ENCODE results near the gene BMF.

BMF gene

GRCh38 chr15:40069178-40070165 is 39.2 kb downstream of the BMF start:
- DNase-seq (ENCODE audit: insufficient read length, low spot score) (no peak), FAIRE-seq (no peak)

DNA sequence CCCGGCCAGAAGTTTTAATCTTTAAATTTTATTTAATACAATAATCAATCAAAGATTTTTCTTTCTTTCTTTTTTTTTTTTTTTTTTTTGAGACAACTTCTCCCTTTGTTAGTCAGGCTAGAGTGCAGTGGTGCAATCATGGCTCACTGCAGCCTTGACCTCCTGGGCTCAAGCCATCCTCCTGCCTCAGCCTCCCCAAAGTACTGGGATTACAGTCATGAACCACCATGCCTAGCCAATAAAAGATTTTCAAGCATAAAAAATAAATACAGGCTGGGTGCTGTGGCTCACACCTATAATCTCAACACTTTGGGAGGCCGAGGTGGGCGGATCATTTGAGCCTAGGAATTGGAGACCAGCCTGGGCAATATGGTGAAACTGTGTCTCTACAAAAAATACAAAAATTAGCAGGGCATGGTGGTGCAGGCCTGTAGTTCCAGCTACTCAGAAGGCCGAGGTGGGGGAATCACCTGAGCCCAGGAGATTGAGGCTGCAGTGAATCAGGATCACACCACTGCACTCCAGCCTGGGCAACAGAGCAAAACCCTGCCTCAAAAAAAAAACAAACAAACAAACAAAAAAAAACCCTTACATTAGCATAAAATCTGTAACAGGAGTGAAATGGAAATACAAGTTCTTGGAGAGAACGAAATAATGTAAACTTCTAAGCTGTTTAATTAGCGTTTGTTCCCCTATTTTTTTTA is 40.6 kb downstream of the BMF start:
- FAIRE-seq (no peak), DNase-seq (ENCODE audit: insufficient read length, low spot score) (no peak)

- DNase-seq (ENCODE audit: insufficient read length, low spot score), result no peak
- FAIRE-seq, result no peak
Observed at GRCh38 chr15:40066589-40066988, 42.1 kb downstream of the BMF start.

GRCh38 chr15:40065166-40065565 is 43.5 kb downstream of the BMF start:
- DNase-seq (ENCODE audit: insufficient read length, low spot score) (no peak), FAIRE-seq (no peak)

DNA sequence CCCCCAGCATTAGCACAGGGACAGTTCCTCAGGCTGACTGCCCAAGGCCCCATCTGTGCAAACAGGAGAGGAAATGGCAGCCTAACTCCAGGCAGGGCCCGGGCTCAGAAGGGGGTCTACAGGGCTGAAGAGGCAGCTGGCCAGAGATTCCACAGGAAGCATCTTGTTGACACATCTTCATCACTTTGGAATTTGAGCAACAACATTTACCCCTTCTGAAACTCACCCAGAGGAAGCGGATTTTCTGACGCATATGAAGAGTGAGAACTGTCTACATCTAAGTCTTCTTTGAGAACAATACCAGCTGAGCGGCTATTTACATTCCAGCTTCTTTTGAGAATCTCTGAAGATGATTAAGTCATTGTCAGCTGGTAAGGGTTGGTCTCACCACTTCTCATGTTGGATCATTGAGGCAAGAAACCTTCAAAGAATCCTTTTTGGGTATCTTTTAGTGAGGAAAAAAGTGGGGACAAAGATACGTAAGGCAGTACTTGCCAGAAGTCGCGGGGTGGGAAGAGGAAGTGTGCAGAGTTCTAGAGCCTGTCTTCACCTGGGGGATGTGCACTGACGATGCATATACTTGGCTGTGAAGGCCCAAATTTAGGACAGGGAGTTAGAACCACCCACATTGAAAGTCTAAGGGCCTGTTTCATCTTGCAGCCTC is 44.3 kb downstream of the BMF start:
- DNase-seq (ENCODE audit: insufficient read length, low spot score) (peak; percentile 41), FAIRE-seq (peak; percentile 58)

DNA sequence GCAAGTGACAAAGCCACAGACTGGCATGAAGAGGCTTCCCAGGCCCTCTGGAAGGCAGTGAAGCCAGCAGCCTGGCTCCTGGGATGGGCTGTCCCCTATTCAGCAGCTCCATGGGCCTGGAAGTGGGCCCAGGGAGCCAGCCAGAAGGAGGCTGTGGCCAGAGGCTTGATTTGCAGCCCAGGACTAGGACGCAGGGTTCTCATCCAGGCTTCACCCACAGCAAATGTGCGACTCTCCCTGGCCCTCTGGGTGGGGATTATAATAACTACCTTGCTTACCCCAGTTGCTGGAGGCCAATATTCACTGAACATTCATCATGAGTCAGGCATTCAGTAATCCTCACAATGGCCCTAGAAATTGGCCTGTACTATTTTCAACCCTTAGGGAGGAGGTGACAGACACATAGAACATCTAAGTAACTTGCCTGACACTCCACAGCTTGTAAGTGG is 45.1 kb downstream of the BMF start:
- DNase-seq (ENCODE audit: insufficient read length, low spot score) (no peak), FAIRE-seq (no peak)

- FAIRE-seq (no peak), DNase-seq (ENCODE audit: insufficient read length, low spot score) (no peak)
Observed at GRCh38 chr15:40062816-40063562, 45.7 kb downstream of the BMF start.

DNA sequence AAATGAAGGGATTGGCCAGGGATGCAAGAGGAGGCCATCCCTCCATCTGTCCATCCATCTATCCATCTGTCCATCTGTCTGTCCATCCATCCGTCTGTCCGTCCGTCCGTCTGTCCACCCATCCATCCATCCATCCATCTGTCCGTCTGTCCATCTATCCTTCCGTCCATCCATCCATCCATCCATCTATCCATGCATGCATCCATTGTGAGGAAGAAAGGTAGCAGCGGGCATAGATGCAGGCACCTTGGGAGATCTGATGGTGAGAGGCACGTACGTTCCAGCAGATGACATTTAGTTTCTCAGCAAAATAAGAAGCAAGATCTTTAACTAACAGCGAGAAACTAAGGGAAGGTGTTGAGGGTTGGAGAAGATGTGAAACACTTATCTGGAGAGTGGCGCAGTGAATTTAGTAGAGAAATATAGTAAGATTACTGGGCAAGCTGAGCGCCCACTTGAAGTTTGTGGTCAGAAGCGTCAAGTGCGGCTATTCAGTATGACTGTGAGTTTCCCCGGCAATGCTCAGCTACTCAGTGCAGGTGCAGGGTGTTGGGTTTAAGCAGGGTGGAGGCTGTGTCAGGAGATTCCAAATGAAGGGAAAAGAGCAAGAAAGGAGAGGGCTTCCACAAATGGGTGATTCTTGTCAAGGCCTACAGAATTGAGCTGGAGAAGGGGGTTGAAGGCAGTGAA is 47.3 kb downstream of the BMF start:
- FAIRE-seq (peak; percentile 57), DNase-seq (ENCODE audit: insufficient read length, low spot score) (no peak)

DNA sequence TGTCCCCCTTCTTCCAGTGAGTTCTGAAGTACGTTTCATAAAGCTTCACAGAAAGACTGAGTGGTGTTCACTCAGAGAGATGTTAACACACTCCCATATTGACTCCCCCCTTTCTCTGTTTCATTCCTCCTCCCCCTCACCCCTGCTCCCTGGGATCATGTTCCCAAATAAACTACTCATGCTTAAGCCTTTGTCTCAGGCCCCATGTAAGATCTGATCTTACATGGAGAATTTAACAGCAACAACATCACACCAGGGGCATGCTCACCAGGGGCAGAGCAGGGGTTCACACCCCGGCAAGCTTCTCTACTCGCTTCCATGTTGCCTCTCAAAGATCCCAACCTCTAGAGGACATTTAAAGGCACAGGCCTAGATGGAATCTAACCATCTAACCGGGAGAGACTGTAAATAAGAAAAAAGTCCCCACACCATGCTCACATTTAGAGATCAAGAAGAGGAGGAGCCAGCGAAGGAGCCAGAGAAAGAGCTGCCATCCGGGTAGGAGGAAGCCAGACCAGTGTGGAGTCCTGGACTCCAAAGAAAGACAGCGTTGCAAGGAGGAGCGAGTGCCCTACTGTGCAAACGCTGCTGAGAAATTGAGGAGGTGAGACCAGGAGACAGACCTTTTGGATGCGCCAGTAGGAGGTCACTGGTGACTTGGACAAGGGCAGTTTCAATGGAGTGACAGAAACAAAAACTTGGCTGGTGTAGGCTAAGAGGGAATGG is 48.3 kb downstream of the BMF start:
- no peak for FAIRE-seq
- DNase-seq (ENCODE audit: insufficient read length, low spot score), result no peak

GRCh38 chr15:40059821-40060220 is 48.9 kb downstream of the BMF start:
- FAIRE-seq, result no peak
- DNase-seq (ENCODE audit: insufficient read length, low spot score), result no peak

DNA sequence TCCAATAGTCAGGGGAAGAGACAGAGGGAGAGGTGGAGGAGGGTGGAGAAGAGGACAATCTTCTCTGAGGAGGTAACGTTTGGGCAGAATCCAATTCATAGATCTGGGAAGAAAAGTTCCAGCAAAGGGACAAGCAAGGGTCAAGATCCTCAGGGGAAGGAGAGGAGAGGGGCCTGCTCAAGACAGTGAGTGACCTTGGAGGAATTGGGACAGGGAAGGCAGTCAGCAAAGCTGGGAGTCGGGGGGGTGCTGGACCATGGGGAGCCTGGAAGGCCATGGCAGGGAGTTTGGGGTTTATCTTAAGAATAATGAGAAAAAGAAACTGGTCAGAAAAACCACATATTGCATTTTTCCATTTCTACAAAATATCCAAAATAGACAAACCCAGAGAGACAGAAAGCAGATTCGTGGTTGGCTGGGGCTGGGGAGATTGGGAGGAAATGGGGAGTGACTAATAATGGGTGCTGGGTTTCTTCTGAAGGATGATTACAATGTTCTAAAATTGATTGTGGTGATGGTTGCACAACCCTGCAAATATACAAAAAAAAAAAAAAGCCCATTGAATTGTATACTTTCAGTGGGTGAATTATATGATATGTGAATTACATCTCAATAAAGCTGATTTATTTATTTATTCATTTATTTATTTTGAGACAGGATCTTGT is 50.1 kb downstream of the BMF start:
- no peak for DNase-seq (ENCODE audit: insufficient read length, low spot score)
- FAIRE-seq, result no peak

DNA sequence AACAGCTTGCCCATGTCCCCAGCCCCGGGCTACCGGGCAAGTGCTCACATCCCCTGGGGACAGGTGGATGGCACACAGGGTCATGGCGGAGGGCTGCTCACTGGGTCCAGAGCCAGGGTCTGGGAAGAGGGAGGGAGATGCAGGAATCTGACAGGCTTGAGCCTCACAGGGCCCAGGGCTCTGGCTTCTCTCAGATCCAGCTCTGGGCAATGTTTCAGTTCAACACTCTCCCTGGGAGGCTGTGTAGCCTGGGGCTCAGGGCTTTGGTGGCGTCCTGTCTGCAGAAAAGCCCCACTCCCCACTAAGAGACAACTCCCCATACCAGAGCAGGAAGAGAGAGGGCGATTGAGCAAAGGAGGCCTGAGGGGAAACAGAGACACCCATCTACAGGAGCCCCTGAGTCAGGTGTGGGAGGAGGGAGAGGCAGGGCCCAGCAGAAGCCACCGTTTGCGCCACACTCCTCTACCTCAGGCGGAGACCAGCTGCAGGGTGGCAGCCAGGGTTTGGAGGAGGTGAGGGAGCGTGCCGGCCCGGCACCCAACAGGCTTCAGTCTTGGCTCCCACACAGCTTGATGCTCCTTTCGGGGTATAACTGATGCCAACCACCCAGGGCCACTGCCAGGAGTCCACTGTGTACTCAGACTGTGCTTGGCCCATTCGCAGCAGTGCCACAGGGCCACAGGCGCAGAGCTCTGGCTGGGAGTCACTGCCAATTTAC is 52.9 kb downstream of the BMF start:
- FAIRE-seq (no peak), DNase-seq (ENCODE audit: insufficient read length, low spot score) (no peak)

GRCh38 chr15:40054855-40055575 is 53.7 kb downstream of the BMF start:
- peak; percentile 64 for DNase-seq (ENCODE audit: insufficient read length, low spot score)

DNA sequence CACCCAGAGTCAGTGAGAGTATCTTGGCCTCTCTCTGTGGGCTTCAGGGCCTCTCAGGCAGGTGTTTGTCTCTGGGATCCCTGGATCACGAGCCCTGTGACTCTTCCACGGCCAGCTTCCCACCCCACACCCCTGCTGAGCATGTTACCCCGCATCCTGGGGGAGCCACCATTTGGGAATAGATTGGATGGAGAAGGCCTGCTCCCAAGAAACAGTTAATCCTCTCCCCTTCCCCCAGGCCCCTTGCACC is 54.1 kb downstream of the BMF start:
- no peak for FAIRE-seq

More at GRCh38 chr15:40054855-40055575, 53.7 kb downstream of the BMF start:
- FAIRE-seq, result peak; percentile 26

GRCh38 chr15:40053831-40054604 is 54.7 kb downstream of the BMF start:
- no peak for FAIRE-seq
- DNase-seq (ENCODE audit: insufficient read length, low spot score), result no peak

More for the DNA sequence above, 54.1 kb downstream of the BMF start:
- DNase-seq (ENCODE audit: insufficient read length, low spot score), result no peak

GRCh38 chr15:40053079-40053830 is 55.4 kb downstream of the BMF start:
- FAIRE-seq (no peak), DNase-seq (ENCODE audit: insufficient read length, low spot score) (no peak)
